Activated CD8-positive, alpha-beta memory T cell treated with anti-CD3 and anti-CD28 coated beads for 36 hours (primary cell): ENCODE results near the gene TMEM81. TPM values are rescaled to one million over a fixed set of nuclear protein-coding genes. Genes with fewer than 3 reads are reported as not detected.

Source experiments
- CTCF ChIA-PET: fragments of 350-600 bp; sonication (Branson Sonifier 250); formaldehyde crosslinking; loops from one replicate; lab custom pipeline; 2021; ENCODE audit warnings: antibody characterized with exemption; lab: Charles Lee
- POLR2A ChIA-PET: fragments of 350-600 bp; sonication (Branson Sonifier 250); formaldehyde crosslinking; loops from one replicate; lab custom pipeline; 2021; ENCODE audit warnings: antibody characterized with exemption; lab: Charles Lee
- total RNA-seq, 2 experiments: library from RNA; stranded (reverse); gene quantifications; one replicate each; pipeline ENCODE4 v1.2.3, GENCODE V29; 2021

TMEM81 gene
- 1 to 10 TPM; 2.6 to 3.4 TPM for total RNA-seq

DNA sequence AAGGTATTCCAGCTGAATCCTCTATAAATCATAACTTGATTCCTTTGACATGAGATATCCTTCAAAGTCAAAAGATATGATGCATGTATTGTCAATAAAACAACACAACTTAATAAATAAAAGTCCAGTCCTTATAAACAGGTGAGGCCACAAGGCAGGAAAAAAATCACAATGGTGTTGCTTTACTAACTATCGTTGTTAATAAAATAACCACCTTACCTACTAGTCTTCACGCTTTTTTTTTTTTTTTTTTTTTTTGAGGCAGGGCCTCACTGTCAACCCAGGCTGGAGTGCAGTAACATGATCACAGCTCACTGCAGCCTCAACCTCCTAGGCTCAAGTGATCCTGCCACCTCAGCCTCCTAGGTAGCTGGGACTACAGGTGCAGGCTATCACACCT lies at the start of gene TMEM81:
TMEM81 (minus strand) TSS at position 101 of the 400 bp plus-strand sequence. CDS start 140 bp downstream, outside the sequence.
- CTCF ChIA-PET: interaction anchor here (1.3 kb wide), 1 partner anchor 23 kb away, joined by 6 read pairs; no protein-coding TSS in a partner anchor
- POLR2A ChIA-PET: no interaction called here

DNA sequence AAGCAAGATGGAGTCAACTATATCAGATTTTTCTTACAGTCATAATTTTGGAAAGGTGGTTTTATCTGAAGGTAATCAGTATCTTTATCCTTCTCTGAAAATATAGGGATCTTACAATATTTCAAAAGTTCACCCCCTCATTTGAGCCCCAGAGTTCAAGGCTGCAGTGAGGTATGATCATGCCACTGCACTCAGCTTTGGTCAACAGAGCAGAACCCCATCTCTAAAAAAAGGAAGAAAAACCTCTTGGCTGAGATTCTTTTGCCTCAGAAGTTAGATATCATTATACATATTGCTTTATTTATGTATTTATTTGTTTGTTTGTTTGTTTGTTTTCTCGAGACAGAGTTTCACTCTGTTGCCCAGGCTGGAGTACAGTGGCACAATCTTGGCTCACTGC lies 49.0 kb upstream of the TMEM81 start:
- POLR2A ChIA-PET: no interaction called here
- CTCF ChIA-PET: no interaction called here

GRCh38 chr1:205129447-205130029 lies 45.3 kb upstream of the TMEM81 start:
- ChIA-PET CTCF (interaction anchor here (2.1 kb wide), 1 partner anchor 12 kb away, joined by 6 read pairs; no protein-coding TSS in a partner anchor), POLR2A (no interaction called here)

- CTCF ChIA-PET: no interaction called here
- POLR2A ChIA-PET: no interaction called here
Observed at GRCh38 chr1:205128050-205128449, 43.8 kb upstream of the TMEM81 start.

DNA sequence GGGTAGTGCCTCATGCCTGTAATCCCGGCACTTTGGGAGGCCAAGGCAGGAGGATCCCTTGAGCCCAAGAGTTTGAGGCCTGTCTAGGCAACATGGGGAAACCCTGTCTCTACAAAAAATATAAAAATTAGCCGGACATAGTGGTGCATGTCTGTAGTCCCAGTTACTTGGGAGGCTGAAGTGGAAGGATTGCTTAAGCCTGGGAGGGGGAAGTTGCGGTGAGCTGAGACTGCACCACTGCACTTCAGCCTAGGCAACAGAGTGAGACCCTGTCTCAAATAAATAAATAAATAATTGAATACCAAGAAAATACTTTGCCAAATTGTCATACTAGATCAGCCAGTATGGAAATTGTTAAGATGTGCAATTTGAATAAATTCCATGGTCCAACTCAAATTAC lies 43.4 kb upstream of the TMEM81 start:
- POLR2A ChIA-PET: no interaction called here
- CTCF ChIA-PET: no interaction called here

DNA sequence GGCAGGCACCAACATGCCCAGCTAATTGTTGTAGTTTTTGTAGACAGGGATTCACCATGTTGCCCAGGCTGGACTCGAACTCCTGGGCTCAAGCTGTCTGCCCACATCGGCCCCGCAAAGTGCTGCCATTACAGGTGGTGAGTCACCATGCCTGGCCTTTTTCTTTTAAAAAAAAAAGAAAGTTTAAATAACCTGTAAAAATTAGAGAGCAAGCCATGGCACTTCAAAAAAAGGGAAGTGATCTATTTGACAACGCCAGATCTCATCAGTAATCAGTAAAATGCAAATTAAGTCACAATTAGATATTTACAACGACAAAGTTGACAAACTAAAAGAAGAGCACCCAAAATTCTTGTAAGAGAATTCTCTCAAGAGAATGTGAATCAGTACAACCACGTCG lies 40.5 kb upstream of the TMEM81 start:
- ChIA-PET POLR2A (no interaction called here), CTCF (no interaction called here)

DNA sequence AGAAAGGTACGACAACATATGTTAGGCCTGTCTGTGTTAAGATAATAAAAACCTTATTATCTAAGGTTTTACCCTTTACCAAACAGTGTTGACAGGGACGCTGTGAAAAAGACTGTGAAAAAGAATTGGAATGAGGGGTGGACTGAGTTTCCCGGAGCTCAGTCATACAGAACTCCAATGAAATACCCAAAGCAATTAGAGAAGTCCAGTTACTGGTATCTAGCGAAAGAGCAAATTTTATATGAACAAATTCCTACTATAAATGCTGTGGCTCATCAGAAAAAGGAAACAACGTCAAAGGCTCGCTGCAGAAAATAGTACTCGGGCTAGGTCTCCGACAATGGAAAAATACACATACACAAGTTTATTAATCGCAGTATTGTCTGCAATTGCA lies 38.2 kb upstream of the TMEM81 start:
- ChIA-PET CTCF (interaction anchor here (0.7 to 1.3 kb wide), 2 partner anchors 121 to 151 kb away, joined by 4 read pairs; no protein-coding TSS in a partner anchor), POLR2A (interaction anchor here (0.6 to 0.8 kb wide), 3 partner anchors 15 to 1811 kb away, joined by 3 to 4 read pairs (median 4); no protein-coding TSS in a partner anchor)

DNA sequence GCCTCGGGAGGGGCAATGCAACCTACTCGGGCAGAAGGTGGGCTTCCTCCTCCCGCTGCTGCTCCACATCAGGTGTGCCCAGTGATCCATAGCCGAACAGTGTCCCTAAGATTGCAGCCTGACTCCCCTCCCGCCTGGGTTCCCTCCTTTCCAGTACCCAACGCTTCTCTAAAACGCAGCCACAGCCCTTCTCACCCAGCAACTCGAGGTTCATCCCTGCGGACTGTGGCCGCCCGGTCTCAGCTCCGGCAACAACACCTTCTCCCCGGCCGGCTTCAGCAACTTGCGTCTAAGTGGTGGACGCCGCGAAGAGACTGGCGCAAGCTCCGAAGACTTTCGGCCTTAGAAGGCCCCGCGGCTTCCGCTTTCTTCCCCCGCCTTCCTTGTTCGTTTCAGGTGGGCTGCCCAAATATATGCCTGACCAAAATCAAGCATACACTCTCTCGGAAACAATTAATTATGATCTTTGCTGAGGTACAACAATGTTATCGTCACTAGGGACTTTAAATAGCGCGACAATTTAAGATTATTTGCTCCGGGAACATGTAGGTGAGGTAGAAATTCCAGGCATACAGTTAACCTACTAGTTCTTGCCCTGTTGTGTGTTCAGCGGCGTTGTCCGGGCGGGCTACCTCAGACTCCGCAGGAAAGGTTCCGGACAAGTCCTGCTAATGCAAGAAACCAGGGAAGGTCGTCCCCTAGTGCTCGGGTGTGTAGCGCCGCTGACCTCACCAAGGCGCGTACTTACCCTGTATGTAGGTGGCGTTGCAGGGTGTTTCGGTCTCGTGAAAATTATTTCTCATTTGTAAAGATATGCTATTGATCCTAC lies 37.6 kb upstream of the TMEM81 start, which contains the start of gene RBBP5:
RBBP5 (minus strand) TSS at position 319 of the 829 bp plus-strand sequence; CDS start at position 214, 105 bp downstream.
- POLR2A ChIA-PET: interaction anchor here (0.6 to 1.0 kb wide), 5 partner anchors 13 to 1812 kb away, joined by 3 to 4 read pairs (median 3); partner anchors contain the start of gene LAX1
- CTCF ChIA-PET: interaction anchor here (0.7 to 1.5 kb wide), 3 partner anchors 13 to 152 kb away, joined by 4 to 5 read pairs (median 4); no protein-coding TSS in a partner anchor

- POLR2A ChIA-PET: no interaction called here
Observed at GRCh38 chr1:205118752-205119151, 34.5 kb upstream of the TMEM81 start.

GRCh38 chr1:205111354-205111753 lies 27.1 kb upstream of the TMEM81 start:
- CTCF ChIA-PET: no interaction called here
- POLR2A ChIA-PET: no interaction called here

More at GRCh38 chr1:205118752-205119151, 34.5 kb upstream of the TMEM81 start:
- CTCF ChIA-PET: no interaction called here

GRCh38 chr1:205109711-205110110 lies 25.5 kb upstream of the TMEM81 start:
- ChIA-PET CTCF (interaction anchor here (2.0 kb wide), 1 partner anchor 11 kb away, joined by 5 read pairs; the partner anchor contains the start of gene RBBP5), POLR2A (interaction anchor here (0.6 kb wide), 1 partner anchor 11 kb away, joined by 3 read pairs; no protein-coding TSS in a partner anchor)

DNA sequence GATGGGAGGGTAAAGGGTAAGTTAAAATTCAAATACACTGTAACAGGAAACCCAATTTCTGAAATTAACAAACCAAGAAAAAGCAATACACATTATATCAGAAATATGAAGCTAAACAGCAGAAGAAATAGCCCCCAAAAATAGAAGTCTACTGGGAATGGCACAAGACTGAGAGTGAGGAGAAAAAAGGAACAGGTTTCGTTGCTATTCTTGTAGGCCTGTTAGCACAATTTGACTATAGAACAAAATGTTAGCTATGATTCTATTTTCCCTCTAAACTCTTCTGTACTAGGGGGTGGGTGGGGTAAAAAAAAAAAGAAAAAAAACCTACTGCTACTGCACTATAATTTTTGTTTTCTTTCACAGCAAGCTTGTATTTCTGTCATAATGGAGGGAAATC lies 25.0 kb upstream of the TMEM81 start:
- ChIA-PET CTCF (interaction anchor here (2.0 kb wide), 1 partner anchor 12 kb away, joined by 5 read pairs; the partner anchor contains the start of gene RBBP5), POLR2A (interaction anchor here (0.6 kb wide), 1 partner anchor 12 kb away, joined by 3 read pairs; no protein-coding TSS in a partner anchor)

DNA sequence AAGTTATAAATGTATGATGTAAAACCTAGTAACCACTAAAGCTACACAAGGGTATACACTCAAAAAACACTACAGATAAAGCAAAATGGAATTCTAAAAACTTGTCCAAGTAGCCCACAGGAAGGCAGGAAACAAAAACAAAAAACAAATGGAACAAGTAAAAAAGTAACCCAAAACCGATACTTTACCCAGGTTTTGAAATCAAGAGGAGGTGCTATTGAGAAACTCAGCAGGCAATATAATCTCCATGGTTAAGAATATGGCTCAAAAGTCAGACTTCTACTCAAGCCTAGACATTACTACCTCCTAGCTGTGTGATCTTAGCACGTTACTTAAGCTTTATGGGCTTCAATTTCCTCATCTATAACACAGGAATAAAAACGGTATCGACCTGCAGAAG lies 24.2 kb upstream of the TMEM81 start:
- CTCF ChIA-PET: interaction anchor here (1.0 to 2.0 kb wide), 2 partner anchors 13 to 145 kb away, joined by 4 to 5 read pairs; partner anchors contain the start of gene RBBP5
- POLR2A ChIA-PET: no interaction called here

DNA sequence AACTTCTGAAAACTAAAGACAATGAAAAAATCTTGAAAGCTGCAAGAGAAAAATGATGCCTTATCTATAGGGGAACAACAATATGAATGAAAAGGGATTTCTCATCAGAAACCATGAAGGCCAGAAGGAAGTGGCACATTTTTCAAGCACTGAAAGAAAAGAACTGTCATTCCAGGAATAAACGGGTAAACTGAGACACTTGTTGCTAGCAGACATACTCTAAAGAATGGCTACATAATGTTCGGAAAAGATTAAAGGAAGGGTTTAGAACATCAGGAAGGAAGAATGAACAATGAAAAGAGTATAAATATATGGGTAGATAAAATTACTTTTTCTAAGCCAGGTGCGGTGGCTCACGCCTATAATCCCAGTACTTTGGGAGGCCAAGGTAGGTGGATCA lies 23.1 kb upstream of the TMEM81 start:
- CTCF ChIA-PET: no interaction called here

DNA sequence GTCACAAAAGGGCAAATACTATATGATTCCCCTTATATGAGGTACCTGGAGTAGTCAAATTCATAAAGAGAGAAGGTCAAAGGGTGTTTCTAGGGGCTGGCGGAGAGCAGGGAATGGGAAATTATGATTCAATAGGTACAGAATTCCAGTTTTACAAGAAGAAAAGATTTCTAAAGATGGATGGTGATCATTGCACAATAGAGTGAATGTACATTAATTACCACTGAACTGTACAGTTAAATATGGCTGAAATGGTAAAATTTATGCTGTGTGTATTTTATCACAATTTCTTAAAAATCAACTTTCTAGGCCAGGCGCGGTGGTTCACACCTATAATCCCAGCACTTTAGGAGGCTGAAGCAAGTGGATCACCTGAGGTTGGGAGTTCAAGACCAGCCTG lies 18.1 kb upstream of the TMEM81 start:
- CTCF ChIA-PET: no interaction called here
- POLR2A ChIA-PET: no interaction called here

More for the DNA sequence above, 23.1 kb upstream of the TMEM81 start:
- POLR2A ChIA-PET: interaction anchor here (0.7 kb wide), 2 partner anchors 16 to 710 kb away, joined by 4 to 6 read pairs; no protein-coding TSS in a partner anchor

- ChIA-PET POLR2A (interaction anchor here (0.6 kb wide), 1 partner anchor 11 kb away, joined by 13 read pairs; no protein-coding TSS in a partner anchor), CTCF (interaction anchor here (1.0 kb wide), 1 partner anchor 129 kb away, joined by 3 read pairs; no protein-coding TSS in a partner anchor)
Observed at GRCh38 chr1:205098242-205098641, 14.0 kb upstream of the TMEM81 start.

DNA sequence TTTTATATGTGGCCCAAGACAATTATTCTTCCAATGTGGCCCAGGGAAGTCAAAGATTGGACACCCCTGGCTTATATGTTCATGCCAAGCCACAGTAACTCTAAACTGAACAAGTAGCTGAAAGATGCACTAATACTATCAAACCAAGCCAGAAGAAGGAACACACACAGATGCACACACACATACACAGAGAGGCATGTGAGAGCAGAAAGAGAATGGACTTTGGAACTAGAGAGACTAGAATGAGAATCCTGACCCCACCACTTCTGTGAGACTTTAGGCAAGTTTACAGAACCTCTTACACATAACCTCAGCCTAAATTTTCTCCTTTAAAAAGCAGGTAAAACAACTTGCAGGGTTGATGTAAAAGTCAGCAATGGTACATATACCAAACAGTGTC lies 11.2 kb upstream of the TMEM81 start:
- ChIA-PET CTCF (interaction anchor here (1.2 kb wide), 1 partner anchor 34 kb away, joined by 3 read pairs; no protein-coding TSS in a partner anchor), POLR2A (no interaction called here)

GRCh38 chr1:205091043-205091740 lies 6.9 kb upstream of the TMEM81 start:
- ChIA-PET CTCF (no interaction called here), POLR2A (no interaction called here)

- ChIA-PET CTCF (no interaction called here), POLR2A (no interaction called here)
Observed at GRCh38 chr1:205088341-205088740, 4.1 kb upstream of the TMEM81 start.
